ENCODE measurements around the gene HS3ST1.

Gene HS3ST1

DNA sequence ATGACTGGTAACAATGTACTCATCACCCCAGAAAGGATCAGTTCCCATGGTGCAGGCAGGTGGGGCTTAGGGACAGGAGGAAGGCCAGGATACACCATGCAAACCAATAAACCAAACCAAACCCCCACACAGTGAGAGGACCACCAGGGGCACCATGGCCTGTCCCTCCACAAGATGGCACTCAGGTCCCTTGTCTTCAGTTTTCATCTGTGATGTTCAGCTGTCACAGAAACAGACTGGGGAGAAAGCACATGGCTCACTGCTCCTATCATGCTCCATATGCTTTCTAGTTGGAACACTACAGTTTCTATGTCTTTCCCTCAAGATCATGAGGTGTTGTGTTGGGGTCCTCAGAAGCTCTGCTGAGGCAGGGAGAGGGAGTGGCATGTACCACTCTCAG, 10.1 kb downstream of the HS3ST1 start:
- no peak overlapping the region for H3K27ac ChIP-seq
- TF ChIP-seq ZFX (IDR thresholded peaks at IDR 0.05; ENCODE audit: borderline replicate concordance): no peak
- TF ChIP-seq, protein P1, sequence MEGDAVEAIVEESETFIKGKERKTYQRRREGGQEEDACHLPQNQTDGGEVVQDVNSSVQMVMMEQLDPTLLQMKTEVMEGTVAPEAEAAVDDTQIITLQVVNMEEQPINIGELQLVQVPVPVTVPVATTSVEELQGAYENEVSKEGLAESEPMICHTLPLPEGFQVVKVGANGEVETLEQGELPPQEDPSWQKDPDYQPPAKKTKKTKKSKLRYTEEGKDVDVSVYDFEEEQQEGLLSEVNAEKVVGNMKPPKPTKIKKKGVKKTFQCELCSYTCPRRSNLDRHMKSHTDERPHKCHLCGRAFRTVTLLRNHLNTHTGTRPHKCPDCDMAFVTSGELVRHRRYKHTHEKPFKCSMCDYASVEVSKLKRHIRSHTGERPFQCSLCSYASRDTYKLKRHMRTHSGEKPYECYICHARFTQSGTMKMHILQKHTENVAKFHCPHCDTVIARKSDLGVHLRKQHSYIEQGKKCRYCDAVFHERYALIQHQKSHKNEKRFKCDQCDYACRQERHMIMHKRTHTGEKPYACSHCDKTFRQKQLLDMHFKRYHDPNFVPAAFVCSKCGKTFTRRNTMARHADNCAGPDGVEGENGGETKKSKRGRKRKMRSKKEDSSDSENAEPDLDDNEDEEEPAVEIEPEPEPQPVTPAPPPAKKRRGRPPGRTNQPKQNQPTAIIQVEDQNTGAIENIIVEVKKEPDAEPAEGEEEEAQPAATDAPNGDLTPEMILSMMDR (IDR thresholded peaks at IDR 0.05): no peak

DNA sequence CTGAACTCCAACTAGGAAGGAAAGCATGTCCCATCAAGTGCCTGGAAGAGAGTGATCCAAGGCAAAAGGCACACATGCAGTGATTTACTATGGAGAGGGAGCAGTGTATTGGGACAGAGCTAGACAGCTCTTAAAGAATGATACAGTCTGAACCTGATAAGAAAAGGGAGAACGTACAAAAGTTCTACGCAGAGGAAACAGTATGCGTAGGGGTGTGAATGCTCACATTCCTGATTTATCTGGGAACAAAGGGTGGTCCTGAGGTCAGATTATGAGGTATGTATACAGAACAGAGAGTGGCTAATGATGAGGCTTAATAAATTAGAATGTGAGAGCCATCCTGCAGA, 12.0 kb downstream of the HS3ST1 start:
- no peak overlapping the region for H3K27ac ChIP-seq
- TF ChIP-seq, protein P1 (IDR thresholded peaks at IDR 0.05): no peak
- TF ChIP-seq ZFX (IDR thresholded peaks at IDR 0.05; ENCODE audit: borderline replicate concordance): no peak

DNA sequence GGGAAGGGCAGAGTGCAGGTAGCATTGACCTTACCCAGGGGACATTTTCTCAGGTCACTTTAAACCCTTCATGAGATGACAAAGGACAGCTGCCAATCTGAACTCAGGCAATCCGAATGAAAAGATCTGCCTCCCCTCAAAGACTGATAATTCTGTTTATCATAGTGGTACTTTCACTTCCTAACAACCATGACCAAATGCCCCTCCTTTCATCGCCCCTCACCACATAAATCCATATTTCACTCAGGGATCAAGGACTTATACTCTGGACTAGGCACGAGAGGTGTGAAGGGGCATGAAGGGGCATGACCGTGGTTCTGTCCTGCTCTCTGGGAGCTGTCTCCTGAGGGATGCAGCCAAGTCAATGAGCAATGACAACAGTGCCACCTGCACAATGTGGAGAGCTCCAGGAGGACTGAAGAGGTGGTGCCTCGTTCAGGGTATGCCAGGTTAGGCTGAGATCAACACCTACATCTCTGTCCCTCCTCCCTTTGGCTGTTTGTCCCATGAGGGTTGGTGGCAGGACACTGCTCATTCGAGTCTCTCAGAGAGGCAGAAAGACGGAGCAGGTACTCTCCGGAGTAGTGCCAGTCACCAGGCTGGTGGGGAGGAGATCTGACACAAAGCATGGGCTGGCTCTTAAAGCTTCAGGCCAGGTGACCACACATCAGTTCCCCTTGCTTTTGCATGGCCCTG, 12.5 kb downstream of the HS3ST1 start:
- H3K27ac ChIP-seq: no peak overlapping the region
- TF ChIP-seq, protein P1 (IDR thresholded peaks at IDR 0.05): no peak
- TF ChIP-seq ZFX (IDR thresholded peaks at IDR 0.05; ENCODE audit: borderline replicate concordance): no peak

DNA sequence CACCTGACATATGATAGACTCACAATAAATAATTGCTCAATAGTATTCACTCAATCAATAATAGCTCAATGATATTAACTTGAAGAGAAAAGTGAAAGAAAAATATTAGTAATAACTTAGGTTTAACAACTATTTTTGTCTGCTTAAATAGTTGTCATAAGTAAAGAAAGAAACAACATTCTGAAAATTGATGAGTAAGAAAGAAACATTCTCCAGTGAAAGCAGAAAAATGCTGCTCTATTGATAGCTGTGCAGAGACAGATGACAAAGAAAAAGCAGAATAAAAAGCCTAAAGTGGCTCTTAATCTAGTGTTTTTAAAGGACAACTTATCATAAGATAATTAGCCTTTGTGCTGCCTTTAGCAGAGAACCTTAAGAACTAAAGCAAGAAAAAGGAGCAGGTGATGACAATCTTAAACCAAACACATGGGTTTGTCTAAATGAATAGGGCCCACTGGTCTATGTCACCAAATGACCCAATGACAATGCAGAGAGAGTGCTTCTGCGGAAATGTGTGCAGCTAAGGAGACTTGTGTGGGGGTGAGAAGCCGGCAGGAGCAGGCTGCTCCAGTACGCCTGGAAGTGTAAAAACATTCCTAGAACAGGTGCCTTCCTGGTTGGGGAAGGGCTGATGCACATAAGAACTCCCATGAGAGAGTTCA, 13.2 kb downstream of the HS3ST1 start:
- no peak for TF ChIP-seq ZFX (IDR thresholded peaks at IDR 0.05; ENCODE audit: borderline replicate concordance)
- TF ChIP-seq, protein P1 (IDR thresholded peaks at IDR 0.05): no peak
- H3K27ac ChIP-seq: no peak overlapping the region

DNA sequence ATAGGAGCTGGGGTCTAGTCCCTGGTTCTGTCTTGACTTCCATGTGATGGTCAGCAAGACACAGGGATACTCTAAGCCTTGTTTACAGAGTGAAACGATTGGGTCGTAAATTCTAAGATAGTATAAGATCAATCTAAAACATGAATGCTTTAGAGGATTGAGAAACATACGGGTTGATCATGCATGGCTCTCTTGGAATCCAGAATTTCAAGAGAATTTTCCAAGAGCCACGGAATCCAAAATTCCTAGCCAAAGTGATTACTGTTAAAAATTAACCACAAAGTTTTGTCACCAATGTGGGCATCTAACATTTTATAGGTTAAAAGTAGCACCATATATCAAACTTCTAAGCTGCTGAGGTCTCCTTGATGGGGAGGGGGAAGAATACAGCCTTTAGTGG, 16.5 kb downstream of the HS3ST1 start:
- H3K27ac ChIP-seq: no peak overlapping the region
- TF ChIP-seq, protein P1 (IDR thresholded peaks at IDR 0.05): no peak
- TF ChIP-seq ZFX (IDR thresholded peaks at IDR 0.05; ENCODE audit: borderline replicate concordance): no peak

DNA sequence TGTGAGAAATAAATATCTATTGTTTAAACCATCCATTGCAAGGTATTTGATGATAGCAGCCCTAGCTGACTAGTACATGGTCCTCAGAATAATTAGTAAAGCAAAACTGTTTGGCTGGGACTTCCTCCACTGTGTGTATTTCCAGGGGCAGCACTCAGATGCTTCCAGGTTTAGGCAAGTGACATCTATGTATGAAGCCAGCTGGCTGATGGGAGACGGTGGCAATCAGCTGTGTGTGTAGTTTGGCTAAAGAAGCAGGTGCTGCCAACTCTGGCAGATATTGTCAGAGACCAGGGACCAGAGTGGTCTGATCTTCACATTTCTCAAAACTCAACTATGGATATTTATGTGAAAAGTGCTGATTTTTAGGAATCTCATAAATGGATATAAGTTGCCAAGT, 19.1 kb downstream of the HS3ST1 start:
- TF ChIP-seq ZFX (IDR thresholded peaks at IDR 0.05; ENCODE audit: borderline replicate concordance): no peak
- TF ChIP-seq, protein P1 (IDR thresholded peaks at IDR 0.05): no peak
- no peak overlapping the region for H3K27ac ChIP-seq

DNA sequence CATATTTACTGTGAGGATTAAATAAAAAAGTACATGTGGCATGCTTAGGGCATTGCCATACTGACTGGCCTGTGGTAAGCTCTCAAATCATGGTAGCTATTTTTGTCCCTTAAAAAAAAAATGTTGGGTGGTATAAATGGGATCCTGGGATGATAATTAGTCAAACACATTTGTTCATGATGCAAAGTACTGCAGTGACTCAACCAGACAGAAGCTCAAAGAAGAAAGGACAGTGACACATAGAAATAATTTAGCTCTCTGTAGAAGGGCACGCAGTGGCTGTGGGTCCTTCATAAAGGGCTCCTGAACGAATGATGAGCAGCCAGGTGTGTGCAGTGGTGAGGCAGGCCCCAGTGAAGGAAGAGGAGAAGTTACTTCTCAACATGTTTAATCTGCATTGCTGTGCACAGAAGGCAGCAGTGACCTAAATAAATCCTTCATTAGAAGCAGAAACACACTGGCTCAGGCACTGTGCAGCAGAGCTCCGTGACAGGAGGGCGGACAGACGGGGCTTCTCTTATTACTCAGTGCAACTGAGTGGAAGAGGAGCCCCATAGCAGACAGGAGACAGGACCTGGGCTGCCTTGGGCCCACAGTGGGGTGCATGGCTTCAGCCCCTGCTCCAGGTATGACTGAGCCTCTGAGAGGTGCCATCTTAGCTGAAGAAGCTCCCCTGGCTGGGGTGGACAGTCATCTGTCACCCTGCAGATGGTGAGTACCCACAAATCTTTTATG, 20.3 kb downstream of the HS3ST1 start:
- TF ChIP-seq, protein P1 (IDR thresholded peaks at IDR 0.05): no peak
- TF ChIP-seq ZFX (IDR thresholded peaks at IDR 0.05; ENCODE audit: borderline replicate concordance): no peak
- H3K27ac ChIP-seq: no peak overlapping the region
